Activated CD8-positive, alpha-beta memory T cell treated with anti-CD3 and anti-CD28 coated beads, Interleukin-2, amount 10 ng/mL, durations not matched to agents 7 days and 5 days (primary cell): Measurements from ENCODE around the gene ERCC6L. TPM values are rescaled to one million over a fixed set of nuclear protein-coding genes. Genes with fewer than 3 reads are reported as not detected.
A peak's percentile ranks its signal among the peaks of the same experiment; 100 is the strongest.

ENCODE experiments used
- ATAC-seq: fragments of 150-1000 bp; cut with Tn5 transposase; one replicate; pipeline ENCODE4 v1.10.0; 2021; ENCODE audit warnings: moderate library complexity
- CTCF ChIA-PET: fragments of 350-600 bp; sonication (Branson Sonifier 250); formaldehyde crosslinking; loops from one replicate; lab custom pipeline; 2021; ENCODE audit warnings: antibody characterized with exemption; lab: Charles Lee
- DNase-seq: peaks from one replicate; pipeline ENCODE4 v3.0.0-alpha.2; 2020
- H3K27ac Mint-ChIP-seq: one replicate; pipeline ENCODE4 v1.8.0; 2021; ENCODE audit warnings: mild to moderate bottlenecking, mixed read lengths
- H3K27me3 Mint-ChIP-seq: one replicate; pipeline ENCODE4 v1.8.0; 2021; ENCODE audit warnings: mixed read lengths
- H3K36me3 Mint-ChIP-seq: one replicate; pipeline ENCODE4 v1.8.0; 2021; ENCODE audit warnings: mild to moderate bottlenecking, mixed read lengths
- H3K4me1 Mint-ChIP-seq: one replicate; pipeline ENCODE4 v1.8.0; 2021; ENCODE audit warnings: mixed read lengths
- H3K4me3 Mint-ChIP-seq: one replicate; pipeline ENCODE4 v1.8.0; 2021; ENCODE audit warnings: mild to moderate bottlenecking, moderate library complexity, mixed read lengths
- H3K9me3 Mint-ChIP-seq: one replicate; pipeline ENCODE4 v1.8.0; 2022; ENCODE audit warnings: low read depth, mixed read lengths
- total RNA-seq, 2 experiments: library from RNA; stranded (reverse); gene quantifications; one replicate each; pipeline ENCODE4 v1.2.3, GENCODE V29; 2021

ERCC6L gene
- total RNA-seq: 10 to 100 TPM; 13.4 to 14.1 TPM

- Mint-ChIP-seq H3K4me1 (peaks cover 23% of the 10 kb centered on the region), H3K36me3 (peaks cover 13% of the 10 kb centered on the region), H3K27me3 (no peaks in the 10 kb centered on the region), H3K27ac (peak within 1 kb of the TSS; percentile 78), H3K9me3 (no peaks in the 10 kb centered on the region), H3K4me3 (peak within 1 kb of the TSS; percentile 82)
- ATAC-seq (peak; percentile 98), DNase-seq (peak; percentile 91)
- CTCF ChIA-PET: interaction anchor here (1.1 to 1.2 kb wide), 3 partner anchors 38 to 221 kb away, joined by 4 to 8 read pairs (median 4); partner anchors contain the start of gene RPS4X
These were observed at the start of gene ERCC6L for GRCh38 chrX:72238721-72239475. Gene ERCC6L (minus strand): TSS chrX:72239027. CDS start chrX:72238911, 116 bp downstream.

- DNase-seq: no peak
These were observed 43.5 kb upstream of the ERCC6L start for GRCh38 chrX:72282302-72282701.

GRCh38 chrX:72280321-72280845 lies 41.6 kb upstream of the ERCC6L start:
- Mint-ChIP-seq H3K27me3 (peaks cover 24% of the 10 kb centered on the region), H3K4me3 (no peak overlapping the region), H3K4me1 (peaks cover 10% of the 10 kb centered on the region), H3K9me3 (no peaks in the 10 kb centered on the region), H3K36me3 (peaks cover 6% of the 10 kb centered on the region), H3K27ac (no peak overlapping the region)
- no peak for DNase-seq
- ATAC-seq: no peak
- CTCF ChIA-PET: no interaction called here

More at GRCh38 chrX:72282302-72282701, 43.5 kb upstream of the ERCC6L start:
- Mint-ChIP-seq H3K9me3 (no peaks in the 10 kb centered on the region), H3K27me3 (peaks cover 24% of the 10 kb centered on the region), H3K4me1 (peaks cover 6% of the 10 kb centered on the region), H3K36me3 (no peaks in the 10 kb centered on the region), H3K4me3 (no peak overlapping the region), H3K27ac (no peak overlapping the region)
- CTCF ChIA-PET: no interaction called here
- ATAC-seq: no peak

GRCh38 chrX:72276478-72276953 lies 37.7 kb upstream of the ERCC6L start:
- Mint-ChIP-seq H3K4me1 (peaks cover 43% of the 10 kb centered on the region), H3K27ac (peak overlapping the region; percentile 86), H3K9me3 (no peaks in the 10 kb centered on the region), H3K27me3 (peaks cover 18% of the 10 kb centered on the region), H3K4me3 (peak overlapping the region; percentile 83), H3K36me3 (peaks cover 44% of the 10 kb centered on the region)
- no peak for DNase-seq
- CTCF ChIA-PET: interaction anchor here (0.7 to 2.5 kb wide), 12 partner anchors 8 to 345 kb away, joined by 3 to 19 read pairs (median 4); partner anchors contain the start of genes ERCC6L and PIN4
- no peak for ATAC-seq

GRCh38 chrX:72274526-72274925 lies 35.7 kb upstream of the ERCC6L start:
- peaks cover 10% of the 10 kb centered on the region for H3K27me3 Mint-ChIP-seq
- CTCF ChIA-PET: interaction anchor here (0.7 to 1.1 kb wide), 2 partner anchors 21 to 29 kb away, joined by 3 to 4 read pairs; no protein-coding TSS in a partner anchor
- DNase-seq (no peak), ATAC-seq (no peak)
- H3K9me3 Mint-ChIP-seq: no peaks in the 10 kb centered on the region
- H3K4me3 Mint-ChIP-seq: peak overlapping the region; percentile 83
- peak overlapping the region; percentile 86 for H3K27ac Mint-ChIP-seq
- peaks cover 51% of the 10 kb centered on the region for H3K36me3 Mint-ChIP-seq
- H3K4me1 Mint-ChIP-seq: peaks cover 52% of the 10 kb centered on the region

GRCh38 chrX:72273718-72274117 lies 34.9 kb upstream of the ERCC6L start:
- CTCF ChIA-PET: no interaction called here
- no peaks in the 10 kb centered on the region for H3K9me3 Mint-ChIP-seq
- H3K4me3 Mint-ChIP-seq: peak overlapping the region; percentile 83
- peak; percentile 40 for DNase-seq
- H3K27ac Mint-ChIP-seq: peak overlapping the region; percentile 86
- H3K36me3 Mint-ChIP-seq: peaks cover 54% of the 10 kb centered on the region
- H3K27me3 Mint-ChIP-seq: peaks cover 2% of the 10 kb centered on the region
- no peak for ATAC-seq
- peaks cover 52% of the 10 kb centered on the region for H3K4me1 Mint-ChIP-seq

- ATAC-seq (no peak), DNase-seq (no peak)
- Mint-ChIP-seq H3K36me3 (peaks cover 60% of the 10 kb centered on the region), H3K4me3 (no peak overlapping the region), H3K27me3 (no peaks in the 10 kb centered on the region), H3K27ac (no peak overlapping the region), H3K9me3 (no peaks in the 10 kb centered on the region), H3K4me1 (peaks cover 51% of the 10 kb centered on the region)
- CTCF ChIA-PET: no interaction called here
These were observed 34.0 kb upstream of the ERCC6L start for GRCh38 chrX:72272868-72273267.

GRCh38 chrX:72271812-72272211 lies 33.0 kb upstream of the ERCC6L start:
- DNase-seq (no peak), ATAC-seq (no peak)
- Mint-ChIP-seq H3K27ac (peak overlapping the region; percentile 72), H3K4me3 (no peak overlapping the region), H3K9me3 (no peaks in the 10 kb centered on the region), H3K36me3 (peaks cover 62% of the 10 kb centered on the region), H3K27me3 (no peaks in the 10 kb centered on the region), H3K4me1 (peaks cover 48% of the 10 kb centered on the region)
- CTCF ChIA-PET: interaction anchor here (2.1 kb wide), 1 partner anchor 27 kb away, joined by 5 read pairs; no protein-coding TSS in a partner anchor

- Mint-ChIP-seq H3K4me3 (no peak overlapping the region), H3K36me3 (peaks cover 62% of the 10 kb centered on the region), H3K4me1 (peaks cover 48% of the 10 kb centered on the region), H3K27ac (peak overlapping the region; percentile 72), H3K9me3 (no peaks in the 10 kb centered on the region), H3K27me3 (no peaks in the 10 kb centered on the region)
- DNase-seq (no peak), ATAC-seq (no peak)
- CTCF ChIA-PET: interaction anchor here (2.1 kb wide), 1 partner anchor 26 kb away, joined by 5 read pairs; no protein-coding TSS in a partner anchor
These were observed 32.4 kb upstream of the ERCC6L start for GRCh38 chrX:72271091-72271788.

GRCh38 chrX:72270316-72270866 lies 31.6 kb upstream of the ERCC6L start:
- ATAC-seq: peak; percentile 5
- Mint-ChIP-seq H3K27ac (peak overlapping the region; percentile 64), H3K4me3 (no peak overlapping the region), H3K27me3 (no peaks in the 10 kb centered on the region), H3K4me1 (peaks cover 44% of the 10 kb centered on the region), H3K9me3 (no peaks in the 10 kb centered on the region), H3K36me3 (peaks cover 57% of the 10 kb centered on the region)
- CTCF ChIA-PET: interaction anchor here (2.1 kb wide), 1 partner anchor 25 kb away, joined by 5 read pairs; no protein-coding TSS in a partner anchor
- DNase-seq: no peak

- CTCF ChIA-PET: interaction anchor here (1.7 to 2.1 kb wide), 2 partner anchors 7 to 25 kb away, joined by 5 read pairs; partner anchors contain the start of gene RPS4X
- Mint-ChIP-seq H3K4me3 (no peak overlapping the region), H3K4me1 (peaks cover 40% of the 10 kb centered on the region), H3K9me3 (no peaks in the 10 kb centered on the region), H3K27me3 (no peaks in the 10 kb centered on the region), H3K27ac (peak overlapping the region; percentile 74), H3K36me3 (peaks cover 51% of the 10 kb centered on the region)
- DNase-seq (peak; percentile 44), ATAC-seq (peak; percentile 62)
These were observed 30.9 kb upstream of the ERCC6L start for GRCh38 chrX:72269671-72270251.

- no peak for DNase-seq
- Mint-ChIP-seq H3K9me3 (no peaks in the 10 kb centered on the region), H3K27me3 (no peaks in the 10 kb centered on the region), H3K4me1 (peaks cover 31% of the 10 kb centered on the region), H3K4me3 (no peak overlapping the region), H3K36me3 (peaks cover 41% of the 10 kb centered on the region), H3K27ac (no peak overlapping the region)
- ATAC-seq: no peak
- CTCF ChIA-PET: interaction anchor here (1.7 kb wide), 1 partner anchor 8 kb away, joined by 5 read pairs; the partner anchor contains the start of gene RPS4X
These were observed 30.0 kb upstream of the ERCC6L start for GRCh38 chrX:72268597-72269365.
